HepG2 (cell line): ENCODE results near the gene EYA2.

Experiments used
- PRPF4 ChIP-seq: fragments of 200-400 bp; formaldehyde crosslinking; IDR thresholded peaks from 2 replicates; pipeline ENCODE4 v1.6.1; 2016; ENCODE audit warnings: low read length, low read depth; ENCODE audit not compliant: poor library complexity, severe bottlenecking
- SMARCC2 ChIP-seq: fragments of 450-650 bp; IDR thresholded peaks from 2 replicates; pipeline ENCODE4 v1.6.1; 2017; ENCODE audit warnings: antibody characterized with exemption, mild to moderate bottlenecking

DNA sequence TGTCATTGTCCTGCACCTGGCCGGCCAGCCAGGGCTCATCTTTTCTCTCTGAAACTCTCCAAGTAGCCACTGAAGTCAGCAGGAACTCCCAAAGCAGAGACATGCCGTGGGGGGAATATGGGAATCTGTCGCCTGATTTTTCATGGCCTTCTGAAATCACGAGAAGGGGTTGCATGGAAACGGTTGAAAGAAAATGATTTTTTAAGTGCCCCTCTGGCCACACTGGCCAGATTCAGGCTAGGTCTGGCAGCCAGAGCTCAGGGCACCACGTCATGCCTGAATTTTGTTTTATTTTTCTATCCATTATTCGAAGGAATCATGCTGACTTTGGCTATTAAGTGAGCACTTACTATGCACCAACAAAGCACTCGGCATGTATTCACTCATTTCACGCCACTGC, 65.2 kb downstream of the EYA2 start:
- TF ChIP-seq PRPF4 (no peak), SMARCC2 (no peak)
